NOMO-1 treated with dmso at 0.1 percent for 144 hours (cell line): Measurements from ENCODE around the gene SPATA9.

Source experiments
- DNase-seq: peaks from one replicate; lab custom pipeline; 2025; ENCODE audit not compliant: unreplicated experiment; lab: John Stamatoyannopoulos, UW

Gene SPATA9

DNA sequence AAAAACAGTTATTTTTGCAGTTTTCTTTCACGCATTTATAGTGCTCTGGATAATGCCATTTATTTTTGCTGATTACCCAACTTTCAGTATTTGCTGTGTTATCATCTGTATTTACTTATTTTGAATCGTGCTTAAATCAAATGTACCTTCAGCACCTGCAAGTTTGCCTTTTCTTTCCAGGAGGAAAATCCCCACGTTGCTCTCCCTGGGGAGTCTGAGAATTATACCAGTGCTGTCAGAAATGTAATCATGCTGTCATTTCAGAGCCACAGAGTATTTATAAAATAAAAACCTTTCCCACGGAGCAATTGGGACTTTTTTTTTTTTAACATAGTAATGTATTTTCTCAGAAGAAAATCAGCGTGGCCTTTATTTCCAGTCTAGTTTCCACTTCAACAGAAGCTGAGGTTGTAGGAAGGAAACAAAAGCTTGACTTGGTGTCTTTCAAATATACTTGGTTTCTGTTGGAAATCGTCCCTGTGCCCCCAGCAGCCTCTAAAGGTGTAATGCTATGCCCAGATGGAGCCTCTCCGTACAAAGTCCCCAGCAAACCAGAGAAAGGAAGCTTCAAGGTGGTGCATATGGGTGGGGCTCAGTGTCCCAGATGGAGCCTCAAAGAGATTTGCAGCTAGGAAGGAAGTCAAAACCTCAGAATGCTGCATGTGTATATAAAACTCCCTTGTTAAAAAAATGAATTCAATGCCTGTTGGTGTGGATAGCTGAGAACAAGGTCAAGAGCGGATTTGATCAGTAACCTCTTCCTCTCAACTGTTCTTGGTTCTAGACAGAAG is 60.8 kb downstream of the SPATA9 start:
- DNase-seq = peak; percentile 5

DNA sequence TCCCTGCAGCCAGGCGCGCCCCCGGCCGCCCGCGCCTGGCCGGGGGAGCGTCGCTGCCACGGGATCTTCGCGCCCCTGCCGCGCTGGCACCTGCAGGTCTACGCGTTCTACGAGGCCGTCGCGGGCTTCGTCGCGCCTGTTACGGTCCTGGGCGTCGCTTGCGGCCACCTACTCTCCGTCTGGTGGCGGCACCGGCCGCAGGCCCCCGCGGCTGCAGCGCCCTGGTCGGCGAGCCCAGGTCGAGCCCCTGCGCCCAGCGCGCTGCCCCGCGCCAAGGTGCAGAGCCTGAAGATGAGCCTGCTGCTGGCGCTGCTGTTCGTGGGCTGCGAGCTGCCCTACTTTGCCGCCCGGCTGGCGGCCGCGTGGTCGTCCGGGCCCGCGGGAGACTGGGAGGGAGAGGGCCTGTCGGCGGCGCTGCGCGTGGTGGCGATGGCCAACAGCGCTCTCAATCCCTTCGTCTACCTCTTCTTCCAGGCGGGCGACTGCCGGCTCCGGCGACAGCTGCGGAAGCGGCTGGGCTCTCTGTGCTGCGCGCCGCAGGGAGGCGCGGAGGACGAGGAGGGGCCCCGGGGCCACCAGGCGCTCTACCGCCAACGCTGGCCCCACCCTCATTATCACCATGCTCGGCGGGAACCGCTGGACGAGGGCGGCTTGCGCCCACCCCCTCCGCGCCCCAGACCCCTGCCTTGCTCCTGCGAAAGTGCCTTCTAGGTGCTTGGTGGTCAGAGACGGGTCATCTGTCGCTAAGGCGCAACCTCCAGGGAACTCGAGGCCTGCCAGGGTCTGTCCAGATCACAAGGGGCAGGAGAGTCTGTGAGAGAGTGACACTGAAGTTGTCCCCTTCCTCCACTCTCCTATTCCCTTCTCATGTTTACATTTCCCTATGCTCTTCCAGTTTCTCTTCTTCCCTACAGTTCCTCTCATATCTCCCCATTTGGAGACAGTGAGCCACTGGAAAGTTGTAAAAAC is 61.6 kb downstream of the SPATA9 start:
- DNase-seq = peak; percentile 20

DNA sequence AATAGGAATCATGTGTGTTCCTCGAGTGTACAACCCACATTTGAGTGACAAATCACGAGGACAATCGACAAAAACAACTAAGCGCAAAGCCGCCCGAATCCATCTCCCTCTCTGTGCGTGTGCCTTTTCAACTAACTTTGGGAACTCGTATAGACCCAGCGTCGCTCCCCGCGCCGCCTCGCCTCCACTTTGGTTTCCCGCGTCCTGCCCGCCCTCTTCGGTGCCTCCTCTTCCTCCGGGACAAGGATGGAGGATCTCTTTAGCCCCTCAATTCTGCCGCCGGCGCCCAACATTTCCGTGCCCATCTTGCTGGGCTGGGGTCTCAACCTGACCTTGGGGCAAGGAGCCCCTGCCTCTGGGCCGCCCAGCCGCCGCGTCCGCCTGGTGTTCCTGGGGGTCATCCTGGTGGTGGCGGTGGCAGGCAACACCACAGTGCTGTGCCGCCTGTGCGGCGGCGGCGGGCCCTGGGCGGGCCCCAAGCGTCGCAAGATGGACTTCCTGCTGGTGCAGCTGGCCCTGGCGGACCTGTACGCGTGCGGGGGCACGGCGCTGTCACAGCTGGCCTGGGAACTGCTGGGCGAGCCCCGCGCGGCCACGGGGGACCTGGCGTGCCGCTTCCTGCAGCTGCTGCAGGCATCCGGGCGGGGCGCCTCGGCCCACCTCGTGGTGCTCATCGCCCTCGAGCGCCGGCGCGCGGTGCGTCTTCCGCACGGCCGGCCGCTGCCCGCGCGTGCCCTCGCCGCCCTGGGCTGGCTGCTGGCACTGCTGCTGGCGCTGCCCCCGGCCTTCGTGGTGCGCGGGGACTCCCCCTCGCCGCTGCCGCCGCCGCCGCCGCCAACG is 62.5 kb downstream of the SPATA9 start, which contains the start of gene GPR150:
Gene GPR150 (plus strand): TSS at position 58 of the 840 bp plus-strand sequence. CDS start 189 bp downstream, at position 247.
- peak; percentile 13 for DNase-seq

GRCh38 chr5:95619514-95620029 is 63.2 kb downstream of the SPATA9 start:
- DNase-seq = no peak

DNA sequence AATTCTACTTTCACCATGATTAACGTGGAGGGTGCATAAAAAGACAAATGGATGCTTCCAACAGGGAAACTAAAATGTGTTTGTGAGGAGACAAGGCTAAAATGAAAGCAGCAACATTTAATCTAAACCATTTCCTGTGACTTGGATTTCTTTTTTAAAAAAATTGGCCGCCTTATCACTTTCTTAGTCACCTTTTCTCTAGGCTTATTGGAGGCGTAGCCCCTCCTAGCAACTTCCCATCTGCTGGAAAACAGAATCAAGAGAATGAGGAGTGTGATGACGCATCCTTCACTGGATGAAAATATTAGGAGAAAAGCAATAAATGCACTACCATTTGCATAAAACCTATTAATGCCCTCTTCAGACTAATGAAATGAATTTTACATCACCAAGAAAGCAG is 63.7 kb downstream of the SPATA9 start:
- DNase-seq = no peak

DNA sequence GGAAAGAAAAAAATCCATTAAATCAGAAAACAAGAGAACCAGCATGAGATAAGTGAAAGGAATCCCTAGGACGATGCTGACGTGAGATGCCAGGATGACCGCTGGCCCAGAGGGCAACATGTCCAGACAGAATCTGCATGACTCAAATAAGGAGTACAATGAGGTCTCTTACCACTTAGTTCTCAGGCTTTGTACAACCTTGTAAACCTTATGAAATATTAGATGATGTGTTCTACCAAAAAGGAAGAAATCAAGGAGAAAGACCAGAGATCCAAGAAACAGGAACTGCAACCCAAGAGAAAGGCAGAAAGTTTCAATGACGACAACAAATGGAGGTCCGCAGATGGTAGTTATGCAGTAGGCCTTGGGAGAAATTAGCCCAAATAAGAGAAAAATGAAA is 65.7 kb downstream of the SPATA9 start:
- DNase-seq = no peak

DNA sequence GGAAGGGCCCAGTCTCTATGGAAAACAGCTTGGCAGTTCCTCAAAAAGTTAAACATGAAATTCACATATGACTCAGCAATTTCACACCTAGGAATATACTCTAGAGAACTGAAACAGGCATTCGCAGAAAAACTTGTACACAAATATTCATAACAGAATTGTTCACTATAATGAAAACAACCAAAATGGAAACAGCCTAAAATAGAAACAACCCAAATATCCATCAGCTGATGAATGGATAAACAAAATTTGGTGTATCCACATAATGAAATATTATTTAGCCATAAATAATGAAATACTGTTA is 67.7 kb downstream of the SPATA9 start:
- no peak for DNase-seq

DNA sequence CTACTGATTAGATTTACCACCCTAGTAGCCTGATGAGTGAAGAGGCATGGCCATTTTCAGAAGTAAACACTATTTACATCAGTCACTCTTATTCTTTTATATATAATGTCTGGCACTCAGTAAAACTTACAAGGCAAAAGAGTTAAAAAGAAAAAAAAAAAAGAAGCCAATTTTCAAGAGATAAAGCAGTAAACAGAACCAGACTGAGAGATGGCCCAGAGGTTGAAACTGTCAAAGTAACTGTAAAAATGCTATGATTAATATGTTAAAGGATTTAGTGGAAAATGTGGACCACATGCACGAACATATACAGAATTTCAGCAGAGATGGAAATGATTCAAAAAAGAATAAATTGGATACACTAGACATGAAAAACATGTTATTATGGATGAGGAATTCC is 69.3 kb downstream of the SPATA9 start:
- no peak for DNase-seq

DNA sequence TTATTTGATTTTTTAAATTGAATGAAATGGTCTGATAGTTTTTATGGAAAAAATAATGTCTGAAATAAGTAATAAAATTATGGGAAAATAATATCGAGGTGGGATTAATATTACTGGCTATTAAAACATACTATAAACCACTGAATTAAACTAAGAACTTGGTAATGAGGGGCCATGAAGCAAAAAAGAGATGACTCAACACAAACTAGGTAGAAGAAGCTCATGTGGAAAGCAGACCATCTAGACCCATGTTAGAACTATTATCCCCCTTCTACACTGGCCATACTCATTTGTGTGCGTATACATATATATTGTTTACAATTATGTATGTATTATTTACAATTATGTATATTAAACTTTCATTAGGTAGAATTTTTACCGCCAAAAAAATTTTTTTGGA is 71.4 kb downstream of the SPATA9 start:
- no peak for DNase-seq

- no peak for DNase-seq
Observed at GRCh38 chr5:95610546-95610945, 72.2 kb downstream of the SPATA9 start.

- no peak for DNase-seq
Observed at GRCh38 chr5:95609711-95610110, 73.1 kb downstream of the SPATA9 start.
